Fibroblast of skin of abdomen (primary cell): Measurements from ENCODE around the gene STRN4.

Experiments
- DNase-seq: peaks from one replicate; pipeline ENCODE4 v3.0.0-alpha.2; 2013

STRN4 gene

DNA sequence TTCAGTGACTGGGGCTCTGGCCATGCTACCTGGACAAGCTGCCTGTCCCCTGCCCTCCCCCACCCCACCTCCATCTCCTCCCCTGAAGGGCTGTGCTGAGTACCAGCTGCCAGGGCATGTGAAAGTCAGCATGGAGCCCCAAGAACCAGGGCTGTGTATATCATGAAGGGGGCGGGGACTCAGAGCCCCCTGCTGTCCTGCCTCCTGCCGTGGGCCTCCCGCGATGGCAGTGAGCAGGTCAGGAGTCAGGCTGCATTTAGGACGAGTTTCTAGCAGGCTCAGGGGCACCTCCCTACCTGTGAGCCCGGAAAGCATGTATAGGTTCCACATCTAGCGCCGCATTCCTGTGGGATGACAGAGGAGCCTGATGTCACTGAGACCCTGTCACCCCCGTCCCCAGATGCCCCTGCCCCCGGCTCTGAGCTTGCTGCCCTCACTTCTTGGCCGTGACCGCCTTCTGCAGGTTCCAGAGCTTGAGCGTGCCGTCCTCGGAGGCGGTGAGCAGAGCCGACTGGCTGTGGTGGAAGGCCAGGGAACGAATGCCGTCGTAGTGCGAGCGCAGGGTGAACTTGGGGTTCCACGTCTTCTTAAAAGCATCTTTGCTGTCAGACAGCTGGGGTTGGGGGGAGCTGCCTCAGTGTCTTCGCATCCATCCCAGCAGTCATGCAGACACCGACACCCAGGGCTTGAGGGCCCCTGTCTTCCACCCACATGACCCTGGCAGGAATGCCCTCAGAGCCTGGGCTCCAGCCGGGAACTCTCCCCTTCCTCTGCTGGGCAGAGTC lies 21.0 kb downstream of the STRN4 start:
- no peak for DNase-seq

DNA sequence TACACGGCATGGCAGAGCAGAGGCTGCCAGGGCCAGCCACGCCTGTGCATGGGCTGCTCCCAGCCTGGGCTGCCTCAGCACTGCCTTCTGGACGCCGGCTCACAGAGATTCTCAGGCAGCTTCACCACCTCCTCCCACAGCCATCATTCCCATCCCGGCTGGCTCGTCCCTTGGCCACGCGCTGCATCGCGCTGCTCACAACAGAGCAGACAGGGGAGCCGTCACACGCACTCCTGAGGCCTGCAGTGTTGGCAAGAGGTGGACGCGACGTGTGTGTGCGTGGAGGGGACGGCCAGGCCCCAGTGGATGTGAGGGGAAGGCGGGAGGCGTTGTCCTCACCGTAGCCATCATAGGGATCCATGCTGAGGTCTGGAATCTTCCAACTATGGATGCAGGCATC lies 21.8 kb downstream of the STRN4 start:
- no peak for DNase-seq

DNA sequence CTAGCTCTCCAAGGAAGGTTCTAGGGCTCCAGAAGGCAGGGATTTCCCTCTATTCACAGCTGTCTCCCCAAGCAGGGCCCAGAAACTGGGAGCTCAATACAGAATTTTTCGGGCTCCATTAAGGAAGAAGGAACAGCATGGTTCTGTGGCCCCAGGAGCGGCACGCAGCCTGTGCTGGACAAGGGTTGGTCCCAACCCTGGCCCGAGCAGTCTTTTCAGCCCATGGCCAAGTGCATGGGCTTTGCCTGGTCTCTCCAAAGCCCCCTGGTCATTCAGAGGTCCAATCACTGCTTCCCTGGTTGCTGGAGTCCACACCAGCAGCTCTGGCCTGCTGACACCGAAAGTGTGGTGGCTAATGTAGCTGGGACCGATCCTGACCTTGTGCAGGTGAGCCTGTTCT lies 22.8 kb downstream of the STRN4 start:
- DNase-seq: no peak

DNA sequence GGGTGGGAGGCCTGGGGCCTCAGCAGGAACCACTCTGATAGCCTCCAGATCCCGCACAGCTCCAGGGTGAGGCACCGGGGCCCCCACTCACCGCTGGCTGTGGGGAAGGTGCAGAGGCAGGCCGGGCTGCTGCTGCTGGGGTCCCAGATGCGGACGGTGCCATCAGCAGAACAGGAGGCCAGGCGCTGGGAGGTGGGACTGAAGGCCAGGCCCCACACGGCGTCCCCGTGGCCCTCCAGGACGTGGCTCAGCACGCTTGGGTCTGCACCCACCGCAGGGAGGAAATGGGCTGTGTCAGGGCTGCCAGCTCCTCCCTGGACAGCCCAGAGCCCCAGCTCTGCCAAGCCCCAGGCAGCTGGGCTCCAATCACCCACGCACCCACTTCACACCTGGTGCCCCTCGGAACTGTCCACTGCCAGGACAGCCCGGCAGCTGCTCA lies 23.2 kb downstream of the STRN4 start:
- no peak for DNase-seq

DNA sequence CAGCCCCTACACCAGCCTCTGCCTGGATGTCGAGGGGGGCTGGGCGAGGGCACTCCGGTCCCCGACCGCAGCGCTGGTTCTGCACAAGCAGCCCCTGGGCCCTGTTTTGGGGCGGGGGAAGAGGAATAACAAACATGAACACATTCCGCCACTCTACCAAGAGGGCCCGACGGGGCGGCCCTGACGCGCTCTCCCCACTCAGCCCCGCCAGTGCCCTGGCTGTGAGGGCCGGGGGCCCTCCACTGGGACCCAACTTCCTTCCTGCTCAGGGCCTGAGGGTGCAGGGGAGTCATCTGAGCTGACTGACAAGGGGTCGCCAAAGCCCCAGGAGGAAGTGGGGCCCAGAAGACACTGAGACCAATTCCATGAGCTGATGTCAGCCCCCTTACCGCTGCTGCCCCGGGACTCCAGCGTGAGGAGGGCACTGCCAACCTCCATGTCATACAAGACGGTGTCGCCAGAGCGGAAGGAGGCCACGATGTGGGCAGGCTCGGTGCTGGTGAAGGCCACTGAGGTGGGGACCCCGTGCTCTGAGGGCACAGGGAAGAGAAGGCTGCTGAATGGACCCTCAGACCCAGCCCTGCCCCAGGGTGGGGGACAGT lies 23.7 kb downstream of the STRN4 start:
- no peak for DNase-seq

DNA sequence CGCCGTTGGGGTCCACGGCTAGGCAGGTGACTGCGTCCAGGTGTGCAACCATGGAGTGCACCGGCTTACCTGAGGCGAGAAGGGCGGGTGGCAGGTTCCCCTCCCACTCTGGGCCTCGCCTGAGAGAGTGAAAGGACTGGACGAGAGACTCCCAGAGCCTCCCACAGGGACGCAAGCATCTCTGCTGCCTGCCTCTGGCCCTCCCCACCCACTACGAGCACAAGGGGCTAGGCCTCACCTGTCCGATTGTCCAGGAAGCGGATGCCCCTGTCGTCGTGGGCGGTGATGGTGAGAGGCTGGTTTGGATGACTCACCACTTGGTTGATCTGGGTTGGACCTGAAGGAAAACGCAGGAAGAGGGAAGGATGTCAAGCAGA lies 24.3 kb downstream of the STRN4 start:
- DNase-seq: no peak

DNA sequence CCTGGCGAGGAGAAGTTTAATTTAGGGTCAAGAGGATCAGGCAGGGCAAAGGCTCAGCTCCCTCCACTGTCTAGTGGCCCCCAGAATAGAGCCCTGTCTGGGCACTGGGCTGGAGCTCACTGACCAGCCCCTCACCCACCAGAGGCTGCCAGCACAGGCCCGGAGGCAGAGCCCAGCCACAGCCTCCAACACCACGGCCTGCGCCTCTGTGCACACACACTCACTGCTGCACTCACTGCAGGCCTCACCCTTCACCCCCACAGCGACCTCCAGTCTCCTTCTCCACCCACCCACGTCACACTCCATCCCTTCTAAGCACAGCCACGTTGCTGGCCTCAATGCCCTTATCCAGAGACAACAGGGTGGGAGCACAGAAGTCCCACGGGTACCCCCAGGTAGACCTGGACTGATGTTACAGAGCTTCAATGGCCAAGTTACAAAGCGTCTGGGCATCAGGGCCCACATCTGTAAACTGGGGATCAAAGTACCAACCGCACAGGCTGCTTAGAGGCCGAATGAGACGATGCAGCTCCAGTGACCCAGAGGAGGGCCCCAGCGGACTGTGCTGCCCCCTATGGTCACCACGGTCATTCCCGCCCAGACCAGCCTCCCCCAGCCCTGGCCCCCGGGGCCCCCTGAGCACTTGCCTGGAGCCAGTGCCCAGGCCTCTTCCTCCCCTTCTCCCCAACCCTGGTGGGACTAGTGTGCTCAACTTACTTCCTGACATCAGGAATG lies 24.8 kb downstream of the STRN4 start:
- no peak for DNase-seq

DNA sequence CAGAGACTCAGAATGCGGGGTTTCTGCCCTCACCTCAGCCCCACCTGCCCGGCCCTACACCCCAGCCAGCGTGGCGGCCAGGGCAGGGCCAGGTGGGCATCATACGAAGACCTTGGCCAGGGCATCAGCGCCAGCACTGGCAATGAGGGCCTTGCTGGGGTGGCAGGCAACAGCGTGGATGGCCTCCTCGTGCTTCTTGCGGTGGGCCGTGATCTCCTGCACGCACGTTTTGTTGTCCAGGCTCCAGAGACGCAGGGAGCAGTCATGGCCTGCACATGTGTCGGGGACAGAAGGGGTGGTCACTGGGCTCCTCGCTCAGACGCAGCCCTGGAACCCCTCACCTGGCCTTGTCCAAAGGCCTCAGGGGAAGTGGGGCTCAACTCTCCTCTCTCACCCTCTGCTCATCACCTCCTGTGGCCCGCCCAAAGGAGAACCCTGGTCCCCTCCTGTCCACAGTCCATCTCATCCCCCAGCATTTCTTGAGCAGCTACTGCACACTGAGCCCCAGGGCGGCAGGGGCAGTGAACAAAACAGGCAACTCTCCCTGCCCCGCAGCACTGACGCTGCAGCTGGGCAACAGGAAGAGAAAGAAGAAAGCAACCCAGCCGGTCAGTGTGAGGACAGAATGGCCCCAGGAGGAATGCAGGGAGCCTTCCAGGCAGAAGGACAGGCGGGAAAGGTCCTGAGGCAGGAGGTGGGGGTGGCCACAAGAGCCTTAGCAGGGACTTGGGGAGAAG lies 25.6 kb downstream of the STRN4 start:
- DNase-seq: no peak

DNA sequence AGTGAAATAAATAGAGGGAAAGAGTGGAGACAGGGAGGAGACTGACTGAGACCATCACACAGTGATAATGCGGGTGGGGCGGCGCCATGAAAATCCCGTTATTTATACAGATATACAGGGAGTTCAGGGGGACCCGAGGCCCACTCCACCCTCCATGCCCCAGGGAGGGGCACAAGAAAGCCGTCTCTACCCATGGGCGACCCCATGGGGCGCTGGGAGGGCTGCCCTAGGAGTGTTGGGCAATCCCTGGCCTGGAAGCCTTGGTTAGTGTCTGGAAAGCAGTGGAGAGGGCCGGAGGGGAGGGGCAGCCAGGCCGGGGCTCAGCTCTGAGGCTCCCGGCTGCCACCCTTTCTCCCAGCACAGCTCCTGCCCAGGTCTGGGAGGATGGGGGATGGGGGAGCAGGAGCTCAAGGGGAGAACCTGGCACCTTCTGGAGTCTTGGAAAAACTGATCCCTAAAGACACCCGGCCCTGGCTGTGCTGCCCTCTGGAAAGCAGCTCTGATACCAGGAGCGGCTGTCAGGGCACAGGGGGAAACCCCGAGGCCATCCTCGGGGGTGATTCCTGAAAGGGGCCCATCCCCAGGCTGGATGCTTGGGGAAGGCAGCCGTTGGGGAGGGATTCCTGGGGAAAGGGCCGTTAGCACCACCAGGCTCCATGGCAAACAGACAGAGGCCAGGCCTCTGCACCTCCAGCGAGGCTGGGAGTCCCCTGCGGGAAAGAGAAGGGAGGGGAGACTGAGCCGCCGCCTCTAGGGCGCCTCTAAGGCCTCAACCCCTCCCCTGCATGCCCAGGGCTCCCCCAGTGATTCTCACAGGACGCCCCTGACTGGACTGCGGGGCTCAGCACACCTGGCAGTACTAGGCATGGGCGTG lies 26.4 kb downstream of the STRN4 start:
- DNase-seq: no peak

DNA sequence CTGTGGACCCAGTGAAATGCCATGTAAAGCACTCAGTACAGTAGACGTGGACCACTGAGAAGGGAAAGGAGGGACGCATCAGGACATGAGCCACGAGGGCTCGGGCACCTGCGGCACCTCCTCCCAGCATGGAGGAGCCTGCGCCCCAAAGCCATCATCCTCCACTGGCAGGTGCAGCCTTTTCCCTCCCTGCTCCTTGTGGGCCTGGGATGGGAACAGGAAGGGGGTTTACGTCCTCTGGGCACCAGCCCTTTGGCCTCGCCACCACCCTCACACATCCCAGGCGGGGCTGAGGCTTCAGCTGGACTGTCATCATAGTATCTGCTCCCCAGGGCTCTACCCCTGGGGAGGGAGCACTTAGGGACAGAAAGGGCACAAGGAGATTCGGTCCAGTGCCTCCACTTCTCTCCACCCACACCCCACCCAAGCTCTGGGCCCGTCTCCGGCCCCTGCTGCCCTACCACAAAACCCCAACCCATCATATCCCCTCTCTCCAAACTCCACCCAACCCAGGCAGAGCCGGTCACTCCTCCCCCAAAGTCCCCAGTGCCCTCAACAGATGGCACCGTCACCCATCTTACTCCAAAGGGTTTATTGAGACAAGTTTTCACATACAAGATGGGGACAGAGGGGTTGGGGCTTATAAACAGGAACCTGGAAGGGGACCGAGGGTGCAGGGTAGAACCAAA lies 27.2 kb downstream of the STRN4 start:
- no peak for DNase-seq

DNA sequence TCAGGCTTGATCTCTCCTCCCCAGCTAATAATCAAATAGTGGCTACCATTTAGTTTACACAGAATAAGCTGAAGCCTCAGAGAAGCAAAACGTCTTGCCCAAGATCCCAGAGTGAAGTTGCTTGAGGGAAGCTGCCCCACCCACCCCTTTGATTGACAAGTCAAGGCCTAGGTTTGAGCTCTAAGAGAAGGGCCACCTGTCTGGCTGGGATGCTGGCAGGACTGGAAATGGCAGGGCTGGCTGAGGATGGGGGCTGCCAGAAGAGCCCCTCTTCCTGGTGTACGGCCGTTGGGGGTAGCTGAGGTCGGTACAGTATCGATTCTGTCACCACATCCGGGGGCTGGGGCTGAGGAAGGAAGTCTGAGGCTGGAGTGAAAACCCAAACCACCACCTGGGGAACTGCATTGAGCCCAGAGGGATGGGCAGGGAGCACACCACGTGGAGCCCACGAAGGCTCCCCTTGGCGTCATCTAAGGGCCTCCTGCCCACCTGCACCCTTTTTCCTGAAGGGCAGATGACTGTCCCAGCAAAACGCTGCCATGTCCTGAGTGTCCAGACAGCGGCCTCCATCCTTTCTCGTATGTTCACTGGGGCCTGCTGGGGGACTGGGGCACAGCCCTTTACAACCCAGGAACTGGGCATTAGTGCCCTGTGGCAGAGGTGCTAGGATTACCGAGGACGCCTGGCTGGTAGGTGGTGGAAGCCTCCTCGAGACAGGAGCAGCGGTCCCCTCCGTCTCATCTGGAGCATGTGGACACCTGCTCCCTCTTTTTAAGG lies 27.9 kb downstream of the STRN4 start:
- DNase-seq: no peak

DNA sequence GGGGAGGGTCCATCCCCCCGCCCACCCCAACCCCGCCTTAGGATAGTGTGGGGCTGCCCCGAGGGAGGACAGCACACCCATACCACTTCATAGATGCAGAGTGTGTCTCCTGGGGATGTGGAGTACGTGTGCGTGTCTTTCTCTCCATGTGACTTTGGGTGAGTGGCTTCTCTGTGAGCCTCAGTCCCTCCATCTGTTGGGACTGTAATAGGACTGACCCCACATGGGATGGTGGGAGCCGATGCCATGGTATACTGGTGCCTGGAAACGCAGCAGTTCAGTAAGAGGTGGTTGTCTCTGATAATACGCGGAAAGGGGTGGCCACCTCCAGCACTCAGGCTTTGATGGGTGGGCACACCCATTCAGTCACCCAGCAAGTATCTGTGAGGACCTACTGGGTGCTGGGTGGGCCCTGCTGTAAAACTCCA lies 28.5 kb downstream of the STRN4 start:
- no peak for DNase-seq

DNA sequence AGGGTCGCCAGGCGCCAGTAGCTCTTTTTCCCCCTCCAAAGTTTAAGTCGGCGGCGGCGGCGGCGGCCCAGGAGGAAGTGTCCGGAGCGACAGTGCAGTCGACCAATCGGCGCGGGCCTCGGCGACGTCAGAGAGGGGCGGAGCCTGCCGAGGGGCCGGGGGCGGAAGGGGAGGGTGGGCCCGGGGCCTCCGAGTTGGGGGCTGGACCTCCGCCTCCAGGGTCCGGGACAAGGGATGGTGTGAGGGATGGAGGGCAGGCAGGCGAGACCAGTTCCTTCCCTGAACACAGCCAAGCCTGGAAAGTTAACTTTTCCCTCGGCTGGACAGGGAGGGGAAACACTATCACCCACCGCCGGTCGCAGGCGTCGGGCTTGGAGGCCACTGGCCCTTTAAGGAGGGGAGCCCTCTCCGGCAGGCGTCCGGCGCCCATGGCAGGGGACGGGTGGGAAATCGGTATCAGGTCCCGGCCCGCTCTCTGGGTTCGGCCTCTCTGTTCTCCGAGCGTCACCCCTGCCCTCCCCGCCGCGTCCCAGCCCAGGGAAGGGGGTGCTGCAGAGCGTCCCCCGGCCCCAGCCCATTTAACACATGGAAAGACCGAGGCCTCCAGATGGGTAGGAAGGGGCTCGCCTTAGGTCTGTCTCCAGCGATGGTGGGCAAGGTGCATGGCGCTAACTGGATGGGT lies 29.1 kb downstream of the STRN4 start, which contains the start of gene PRKD2:
Gene PRKD2 (minus strand): TSS at position 81 of the 682 bp plus-strand sequence. CDS start 744 bp downstream, outside the sequence.
- peak; percentile 81 for DNase-seq

DNA sequence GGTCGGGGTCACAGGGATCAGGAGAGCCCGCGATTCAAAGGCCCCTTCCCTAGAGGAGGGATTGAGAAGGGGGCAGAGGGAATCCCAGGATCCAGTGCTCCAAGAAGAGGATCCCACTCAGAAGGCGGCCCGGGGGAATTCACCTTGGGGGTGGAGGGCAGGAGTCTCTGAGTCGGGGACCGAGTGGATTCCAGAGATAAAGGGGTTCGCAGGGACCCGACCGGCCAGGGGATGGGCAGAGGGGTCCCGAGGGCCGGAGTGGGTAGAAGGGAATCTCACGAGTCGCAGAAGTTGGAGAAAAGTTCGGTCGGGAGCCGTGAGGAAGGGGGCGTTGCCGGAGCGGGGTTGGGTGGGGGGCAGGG lies 29.6 kb downstream of the STRN4 start:
- no peak for DNase-seq

DNA sequence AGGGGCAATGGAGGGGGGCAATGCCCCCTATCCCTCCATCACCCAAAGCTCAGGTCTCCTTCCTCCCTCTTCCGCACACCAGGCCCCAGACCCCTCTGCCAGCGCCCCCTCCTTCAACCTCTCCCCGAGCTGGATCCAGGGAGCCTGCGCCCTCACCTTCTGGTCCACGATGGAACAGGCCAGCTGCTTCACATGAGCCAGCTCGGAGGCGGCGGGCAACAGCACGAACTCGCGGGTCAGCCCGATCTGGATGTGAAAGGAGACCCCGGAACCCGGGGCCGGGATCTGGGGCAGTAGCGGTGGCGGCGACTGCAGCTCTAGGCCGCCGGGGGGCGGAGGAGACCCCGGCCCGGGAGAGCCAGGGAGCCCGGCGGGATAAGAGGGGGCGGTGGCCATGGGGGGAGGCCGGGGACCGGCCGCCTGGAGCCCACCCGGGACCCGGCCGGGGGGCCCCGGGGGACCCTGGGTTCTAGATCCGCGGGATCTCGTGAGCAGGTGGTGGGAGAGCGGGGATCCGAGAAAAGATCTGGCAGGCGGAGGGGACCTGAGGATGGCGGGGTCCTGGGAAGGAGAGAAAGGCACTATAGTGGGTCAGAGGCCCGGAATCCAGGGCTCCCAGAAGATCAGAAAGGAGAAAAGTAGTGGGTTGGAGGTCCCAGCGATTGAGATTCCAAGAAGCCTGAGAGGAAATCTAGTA lies 30.1 kb downstream of the STRN4 start:
- no peak for DNase-seq

DNA sequence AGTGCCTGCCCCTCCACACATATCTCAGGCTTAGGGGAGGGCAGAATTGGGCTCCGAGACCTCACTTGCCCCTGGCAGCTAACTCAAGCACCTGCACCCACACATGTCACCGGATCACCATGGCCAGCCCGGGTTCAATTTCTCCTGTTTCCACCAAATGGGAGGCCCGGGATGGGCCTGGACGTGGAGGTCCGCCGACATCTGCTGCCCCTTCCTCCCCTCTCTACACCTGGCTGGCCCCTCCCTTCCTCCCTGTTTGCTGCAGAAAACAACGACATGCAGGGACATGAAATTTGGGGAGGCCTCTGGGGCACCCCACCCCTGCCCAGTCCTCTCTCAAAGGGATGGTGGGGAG lies 30.7 kb downstream of the STRN4 start:
- no peak for DNase-seq

DNA sequence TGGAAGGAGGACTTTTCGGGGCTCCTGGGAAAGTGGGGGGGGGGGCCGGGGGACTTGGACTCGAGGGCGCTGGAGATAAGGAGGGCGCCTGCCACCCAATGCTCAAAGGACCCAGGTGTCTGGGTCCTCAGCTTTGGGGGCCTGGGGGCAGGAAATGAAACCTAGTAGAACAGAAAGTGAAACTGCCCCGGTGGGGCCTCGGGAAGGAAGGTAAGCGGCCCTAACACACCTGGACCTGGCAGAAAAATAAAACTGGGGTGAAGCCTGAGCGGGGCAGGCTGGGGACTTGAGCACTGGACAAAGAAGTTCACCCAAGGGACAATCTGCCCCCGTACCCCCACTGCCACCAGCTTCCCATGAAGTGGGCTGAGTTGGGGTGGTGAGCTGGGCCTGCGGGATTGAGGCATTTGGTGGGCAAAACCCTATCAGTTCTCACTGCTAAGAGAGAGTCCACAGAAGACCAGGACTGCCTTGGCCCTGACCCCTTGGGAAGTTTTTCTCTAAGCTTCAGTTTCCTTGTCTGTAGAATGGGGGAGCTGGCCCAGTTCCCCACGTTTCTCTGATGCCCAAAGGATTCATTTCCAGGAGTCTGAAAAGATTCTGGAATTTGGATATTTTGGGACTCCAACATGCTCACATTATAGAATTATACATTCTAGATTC lies 31.7 kb downstream of the STRN4 start:
- DNase-seq: no peak

DNA sequence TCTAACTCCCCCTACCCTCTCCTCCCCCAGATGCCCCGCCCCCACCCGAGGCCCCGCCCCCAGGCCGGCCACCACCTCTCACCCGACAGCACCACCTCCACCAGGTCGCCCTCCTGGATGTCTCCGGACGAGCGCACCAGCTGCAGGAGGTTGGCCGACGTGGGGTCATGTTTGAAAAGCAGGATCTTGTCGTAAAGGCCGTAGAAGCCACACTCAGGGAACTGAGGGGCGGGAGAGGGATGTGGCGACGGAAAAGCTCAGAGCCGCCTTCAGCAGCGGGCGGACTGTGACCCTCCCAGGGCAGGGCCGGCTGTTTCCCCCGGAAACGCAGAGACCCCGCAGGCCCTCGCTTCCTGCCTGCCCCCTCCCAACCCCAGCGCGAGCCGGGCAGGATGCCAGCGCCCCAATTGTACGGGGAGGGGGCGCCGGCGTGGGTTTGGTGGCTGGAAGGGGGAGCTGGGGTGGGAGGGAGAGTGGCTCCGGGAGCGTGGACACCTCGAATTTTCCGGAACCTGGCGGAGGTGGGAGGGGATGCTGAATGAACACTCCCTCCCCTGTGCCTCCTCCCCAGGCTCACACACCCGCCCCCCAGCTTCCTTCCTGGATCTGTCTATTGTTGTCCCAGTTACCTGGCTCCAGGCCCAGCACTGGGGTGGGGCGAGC lies 32.3 kb downstream of the STRN4 start:
- peak; percentile 74 for DNase-seq
